HepG2 (cell line): ENCODE results near the gene NOS1AP. TPM values are rescaled to one million over a fixed set of nuclear protein-coding genes. Genes with fewer than 3 reads are reported as not detected.

Experiments
- ATAC-seq: fragments of 200-7000 bp; cut with Tn5 transposase; 3 replicates; pipeline ENCODE4 v1.9.1; 2020; ENCODE audit warnings: mild to moderate bottlenecking, moderate library complexity
- BruUV-seq: library from RNA; stranded (reverse); fragments of 400-500 nt; replicated peaks from 2 replicates; lab custom pipeline; 2021; lab: Mats Ljungman, UMichigan
- CTCF ChIA-PET: fragments of 300-600 bp; formaldehyde crosslinking; extraction: SDS; loops from one replicate; lab custom pipeline; 2021; ENCODE audit warnings: low total read pairs, inconsistent platforms, low intra/inter-chr PET ratio; lab: Yijun Ruan, JAX
- POLR2A ChIA-PET: fragments of 350-600 bp; sonication (Branson Sonifier 250); formaldehyde crosslinking; loops from one replicate; lab custom pipeline; 2020; ENCODE audit warnings: antibody characterized with exemption, inconsistent platforms; lab: Yijun Ruan, JAX
- DNase-seq: peaks from one replicate; pipeline ENCODE4 v3.0.0-alpha.2; 2015; ENCODE audit warnings: low spot score
- FAIRE-seq: peaks from 3 replicates; lab custom pipeline; 2011; peaks lifted over from hg19 to GRCh38; lab: Jason Lieb, UNC
- H2AFZ ChIP-seq: one replicate; pipeline ENCODE4 v1.6.1; 2011; ENCODE audit warnings: low read length, inconsistent platforms
- H3K27ac ChIP-seq: fragments of 300-600 bp; 3 replicates; pipeline ENCODE4 v1.8.0; 2011; ENCODE audit warnings: mixed run types, mild to moderate bottlenecking, mixed read lengths, low read length, inconsistent platforms; ENCODE audit not compliant: insufficient read depth; ENCODE audit errors: extremely low read length
- H3K27me3 ChIP-seq, 2 experiments: fragments of 200-600 bp in 1 of 2; 2 replicates in 1 of 2; 3 replicates in 1 of 2; pipeline versions ENCODE4 v1.6.0 to v1.8.0; 2011; ENCODE audit warnings: low read length in 2 of 2, mild to moderate bottlenecking in 2 of 2, moderate library complexity in 2 of 2, inconsistent platforms in 1 of 2; ENCODE audit not compliant: insufficient read depth in 2 of 2, control insufficient read depth in 1 of 2
- H3K36me3 ChIP-seq, 2 experiments: fragments of 200-600 bp in 1 of 2; replicated peaks in 1 of 2; 2 replicates in 1 of 2; 3 replicates in 1 of 2; pipeline versions ENCODE4 v1.5.1 to v1.8.0; 2011; ENCODE audit warnings: low read length in 2 of 2, inconsistent platforms in 1 of 2; ENCODE audit not compliant: insufficient read depth in 2 of 2, control insufficient read depth in 1 of 2
- H3K4me1 ChIP-seq: 2 replicates; pipeline ENCODE4 v1.5.1; 2012; ENCODE audit warnings: low read length, inconsistent platforms; ENCODE audit not compliant: insufficient read depth
- H3K4me2 ChIP-seq: 2 replicates; pipeline ENCODE4 v1.6.0; 2011; ENCODE audit warnings: low read depth, low read length, inconsistent platforms
- H3K4me3 ChIP-seq, 3 experiments: fragments of 200-600 bp in 1 of 3; sonication (generic), shearing (Covaris generic) in 1 of 3; replicated peaks in 1 of 3; 2 replicates each; pipeline ENCODE4 v1.5.1; 2011 to 2016; ENCODE audit warnings: low read length in 3 of 3, inconsistent platforms in 2 of 3, low read depth in 2 of 3, mild to moderate bottlenecking in 2 of 3, control low read depth in 1 of 3, mixed read lengths in 1 of 3; ENCODE audit not compliant: insufficient read depth in 1 of 3
- H3K79me2 ChIP-seq: one replicate; pipeline ENCODE4 v1.6.1; 2011; ENCODE audit warnings: low read length, inconsistent platforms; ENCODE audit not compliant: insufficient read depth
- H3K9ac ChIP-seq: 2 replicates; pipeline ENCODE4 v1.6.0; 2011; ENCODE audit warnings: mild to moderate bottlenecking, low read depth, low read length, inconsistent platforms; ENCODE audit not compliant: insufficient read depth
- H3K9me3 ChIP-seq: 2 replicates; pipeline ENCODE4 v1.5.1; 2012; ENCODE audit warnings: mild to moderate bottlenecking, low read length
- H4K20me1 ChIP-seq: 2 replicates; pipeline ENCODE4 v1.6.0; 2011; ENCODE audit warnings: inconsistent platforms, mild to moderate bottlenecking, low read length, moderate library complexity; ENCODE audit not compliant: insufficient read depth
- ETV6 ChIP-seq: sonication (generic); formaldehyde crosslinking; conservative IDR thresholded peaks from 2 replicates; pipeline ENCODE4 v1.4.0; 2020; ENCODE audit warnings: missing genetic modification reagents
- KAT2B ChIP-seq: fragments of 150-350 bp; IDR thresholded peaks from 2 replicates; pipeline ENCODE4 v1.6.1; 2014; ENCODE audit warnings: low read depth, low read length, borderline replicate concordance
- RAD21 ChIP-seq: fragments of 450-650 bp; formaldehyde crosslinking; IDR thresholded peaks from 2 replicates; pipeline ENCODE4 v1.5.0; 2020; ENCODE audit warnings: mild to moderate bottlenecking
- SNRNP70 ChIP-seq: fragments of 200-400 bp; formaldehyde crosslinking; IDR thresholded peaks from 2 replicates; pipeline ENCODE4 v1.6.1; 2017; ENCODE audit warnings: mild to moderate bottlenecking, low read depth, low read length, moderate library complexity
- SOX5 ChIP-seq: IDR thresholded peaks from 2 replicates; pipeline ENCODE4 v1.6.1; 2016; ENCODE audit warnings: borderline replicate concordance
- ZFX ChIP-seq: sonication (generic); formaldehyde crosslinking; IDR thresholded peaks from 2 replicates; pipeline ENCODE4 v1.4.0; 2020; ENCODE audit warnings: mild to moderate bottlenecking, low read depth, missing genetic modification reagents, moderate library complexity
- ZNF383 ChIP-seq: sonication (generic); formaldehyde crosslinking; IDR thresholded peaks from 2 replicates; pipeline ENCODE4 v1.4.0; 2020; ENCODE audit warnings: missing genetic modification reagents, mild to moderate bottlenecking, borderline replicate concordance
- ZNF747 ChIP-seq: sonication (generic); formaldehyde crosslinking; IDR thresholded peaks from 2 replicates; pipeline ENCODE4 v1.8.1; 2023; ENCODE audit warnings: missing genetic modification reagents, mild to moderate bottlenecking, borderline replicate concordance
- WGBS: methylation state at CpG from one replicate; pipeline ENCODE4 v1.1.6; 2017; ENCODE audit warnings: low lambda C conversion rate; 5-methylcytosine and 5-hydroxymethylcytosine counted together
- in situ Hi-C: cut with HindIII; loops from 2 replicates; pipeline ENCODE4 v1.10.0; 2017; ENCODE audit warnings: low pct_unique_long_range_greater_than_20kb; ENCODE audit not compliant: extremely low pct_ligation_motif_present
- intact Hi-C: fragments of 100-400 bp; cut with micrococcal nuclease; formaldehyde crosslinking; loops from one replicate; pipeline ENCODE4 v1.10.0; 2022; ENCODE audit not compliant: unreplicated experiment
- polyA plus RNA-seq, 8 experiments: library from polyadenylated mRNA; depleted of rRNA in 3 of 8; stranded (reverse) in 7 of 8; unstranded in 1 of 8; fragments of >200 nt; fragmentation: Illumina TruSeq in 4 of 8; extraction: Trizol in 4 of 8; gene quantifications; 2 replicates each; pipeline versions ENCODE4 v1.2.1 to v1.2.3, GENCODE V29; 2011 to 2016; ENCODE audit warnings: low read depth in 4 of 8, missing spikeins in 1 of 8, mixed read lengths in 1 of 8; ENCODE audit not compliant: insufficient read depth in 1 of 8
- total RNA-seq, 5 experiments: library from RNA; depleted of rRNA; stranded (reverse); fragments of >200 nt; fragmentation: Illumina TruSeq; extraction: Trizol; gene quantifications; 2 replicates each; pipeline ENCODE4 v1.2.3, GENCODE V29; 2016; ENCODE audit warnings: low read depth in 1 of 5
- TF ChIP-seq, protein P1 (sequence below): sonication (generic); formaldehyde crosslinking; IDR thresholded peaks from 2 replicates; pipeline ENCODE4 v1.4.0; 2020; ENCODE audit warnings: missing genetic modification reagents, low read depth, mild to moderate bottlenecking, borderline replicate concordance

The NOS1AP gene
- total and polyA plus RNA-seq, 2 of the 13 experiments (the other 11 are each of a cell fraction or from before 2014, with no cell fraction given) = 2.0 to 3.3 TPM

DNA sequence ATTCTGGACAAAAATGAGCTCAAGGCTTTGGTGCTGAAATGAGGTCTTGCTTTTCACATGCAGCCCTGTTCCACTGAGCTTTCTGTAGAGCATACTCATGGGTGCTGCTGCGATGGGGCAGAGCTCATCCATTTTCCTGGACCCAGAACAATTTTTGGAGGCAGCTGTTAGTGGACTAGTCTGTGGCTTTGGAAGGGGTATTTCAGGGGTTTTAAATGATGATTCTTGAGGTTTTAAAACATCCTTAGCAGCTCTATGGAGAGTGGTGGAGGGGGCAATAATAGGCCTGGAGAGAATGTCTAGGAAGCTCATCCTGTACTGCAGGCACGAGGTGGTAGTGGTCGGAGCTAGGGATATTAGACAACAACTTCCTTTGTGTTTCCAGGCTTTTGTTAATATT is 16.5 kb downstream of the NOS1AP start:
- ChIA-PET CTCF (no interaction called here), POLR2A (interaction anchor here (0.8 kb wide), 1 partner anchor 16 kb away, joined by 3 read pairs; no protein-coding TSS in a partner anchor)
- Histone ChIP-seq H3K27ac (no peak overlapping the region), H3K36me3 (peaks cover 0 to 1% of the 10 kb centered on the region in 2 experiments; a peak in 1 of 5 replicates), H3K9ac (no peak overlapping the region), H4K20me1 (no peaks in the 10 kb centered on the region), H3K79me2 (peaks cover 79% of the 10 kb centered on the region), H3K4me2 (no peak overlapping the region), H3K4me3 (no peak overlapping the region), H2AFZ (no peak overlapping the region), H3K4me1 (peaks cover 85% of the 10 kb centered on the region), H3K27me3 (no peaks in the 10 kb centered on the region), H3K9me3 (no peaks in the 10 kb centered on the region)
- FAIRE-seq (no peak), ATAC-seq (no peak), DNase-seq (no peak)
- BruUV-seq = no TSS peak
- intact Hi-C loops = no loop called here
- WGBS = 96% methylated on average over 3 of the region's 3 CpGs
- TF ChIP-seq SNRNP70 (no peak), ZNF383 (CRISPR knock-in tag) (no peak), ZNF747 (CRISPR knock-in tag) (no peak), ZFX (CRISPR knock-in tag) (no peak), ETV6 (no peak), SOX5 (no peak), RAD21 (CRISPR knock-in tag) (no peak), KAT2B (no peak)
- TF ChIP-seq, protein P1, sequence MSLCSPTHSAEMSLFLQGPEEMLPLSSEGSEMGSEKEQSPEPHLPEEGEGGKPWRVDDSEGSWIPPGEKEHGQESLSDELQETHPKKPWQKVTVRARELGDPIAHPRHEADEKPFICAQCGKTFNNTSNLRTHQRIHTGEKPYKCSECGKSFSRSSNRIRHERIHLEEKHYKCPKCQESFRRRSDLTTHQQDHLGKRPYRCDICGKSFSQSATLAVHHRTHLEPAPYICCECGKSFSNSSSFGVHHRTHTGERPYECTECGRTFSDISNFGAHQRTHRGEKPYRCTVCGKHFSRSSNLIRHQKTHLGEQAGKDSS = no peak
- in situ Hi-C loops = no loop called here
